ENCODE results near the gene CNIH3. TPM values are rescaled to one million over a fixed set of nuclear protein-coding genes. Genes with fewer than 3 reads are reported as not detected.
A peak's percentile ranks its signal among the peaks of the same experiment; 100 is the strongest.

CNIH3 gene
- total RNA-seq, 1 donor from 2014 or later, result 0.53 TPM

GRCh38 chr1:224623743-224624333 is 7.7 kb downstream of the CNIH3 start:
- peak; percentile 68 for DNase-seq (ENCODE audit: low read depth)
- TF ChIP-seq CTCF (IDR thresholded peaks at IDR 0.05; ENCODE audit: insufficient read depth, low read length, severe bottlenecking), result no peak
- FAIRE-seq, result no peak
- Histone ChIP-seq H3K36me3 (ENCODE audit: control insufficient read depth, insufficient read depth, low read length) (no peaks in the 10 kb centered on the region), H3K27me3 (ENCODE audit: control insufficient read depth, insufficient read depth, low read length) (peaks cover under 1% of the 10 kb centered on the region), H3K4me3 (ENCODE audit: low read depth, low read length) (no peak overlapping the region)

- H3K36me3 ChIP-seq (ENCODE audit: control insufficient read depth, insufficient read depth, low read length), result no peaks in the 10 kb centered on the region
- TF ChIP-seq CTCF (IDR thresholded peaks at IDR 0.05; ENCODE audit: insufficient read depth, low read length, severe bottlenecking), result no peak
- no peaks in the 10 kb centered on the region for H3K27me3 ChIP-seq (ENCODE audit: control insufficient read depth, insufficient read depth, low read length)
- FAIRE-seq (no peak), DNase-seq (ENCODE audit: low read depth) (no peak)
- H3K4me3 ChIP-seq (ENCODE audit: low read depth, low read length), result no peak overlapping the region
Observed at GRCh38 chr1:224624432-224624831, 8.3 kb downstream of the CNIH3 start.

GRCh38 chr1:224626042-224626441 is 9.9 kb downstream of the CNIH3 start:
- DNase-seq (ENCODE audit: low read depth) (peak; percentile 33), FAIRE-seq (no peak)
- TF ChIP-seq CTCF (IDR thresholded peaks at IDR 0.05; ENCODE audit: insufficient read depth, low read length, severe bottlenecking), result no peak
- Histone ChIP-seq H3K36me3 (ENCODE audit: control insufficient read depth, insufficient read depth, low read length) (no peaks in the 10 kb centered on the region), H3K4me3 (ENCODE audit: low read depth, low read length) (no peak overlapping the region), H3K27me3 (ENCODE audit: control insufficient read depth, insufficient read depth, low read length) (no peaks in the 10 kb centered on the region)

- Histone ChIP-seq H3K27me3 (ENCODE audit: control insufficient read depth, insufficient read depth, low read length) (no peaks in the 10 kb centered on the region), H3K36me3 (ENCODE audit: control insufficient read depth, insufficient read depth, low read length) (no peaks in the 10 kb centered on the region), H3K4me3 (ENCODE audit: low read depth, low read length) (no peak overlapping the region)
- TF ChIP-seq CTCF (IDR thresholded peaks at IDR 0.05; ENCODE audit: insufficient read depth, low read length, severe bottlenecking), result no peak
- FAIRE-seq (no peak), DNase-seq (ENCODE audit: low read depth) (no peak)
Observed at GRCh38 chr1:224629965-224630364, 13.8 kb downstream of the CNIH3 start.

GRCh38 chr1:224631462-224632115 is 15.5 kb downstream of the CNIH3 start:
- Histone ChIP-seq H3K36me3 (ENCODE audit: control insufficient read depth, insufficient read depth, low read length) (no peaks in the 10 kb centered on the region), H3K4me3 (ENCODE audit: low read depth, low read length) (no peak overlapping the region), H3K27me3 (ENCODE audit: control insufficient read depth, insufficient read depth, low read length) (no peaks in the 10 kb centered on the region)
- no peak for TF ChIP-seq CTCF (IDR thresholded peaks at IDR 0.05; ENCODE audit: insufficient read depth, low read length, severe bottlenecking)
- no peak for FAIRE-seq
- DNase-seq (ENCODE audit: low read depth), result no peak
